Measurements from ENCODE around the gene ARSJ. TPM values are rescaled to one million over a fixed set of nuclear protein-coding genes. Genes with fewer than 3 reads are reported as not detected.
"Not testable (repeated sequence)": the region's sequence is repeated elsewhere in the genome, so short reads cannot be mapped to it uniquely, and the experiment has no call there.

The ARSJ gene
- total and polyA plus RNA-seq, 11 donors = 0.30 to 7.0 (median 1.7) TPM

DNA sequence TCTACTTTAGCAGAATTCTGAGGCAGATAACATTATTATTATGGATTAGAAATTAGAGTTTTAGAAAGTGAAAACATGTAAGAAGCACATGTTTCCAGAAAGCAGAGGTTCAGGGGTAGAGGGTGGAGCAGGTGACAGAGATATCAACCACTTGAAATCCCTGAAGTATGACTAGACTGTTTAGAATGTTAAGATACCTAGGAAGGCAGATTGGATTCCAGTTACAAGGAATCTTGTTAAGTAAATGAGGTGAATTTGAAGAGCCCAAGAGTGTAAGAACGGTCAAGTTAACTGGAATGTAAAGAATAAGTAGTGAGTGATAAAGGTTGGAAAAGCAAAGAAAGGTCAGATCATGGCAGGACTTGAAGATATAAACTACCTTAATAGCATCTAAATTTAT, 37.6 kb downstream of the ARSJ start:
- WGBS, 4 donors = 35 to 54% (median 44%) methylated on average over 1 of the region's 1 CpG
- H3K4me3 ChIP-seq = no peak overlapping the region
- H3K27ac ChIP-seq = no peak overlapping the region
- H3K36me3 ChIP-seq = no peaks in the 10 kb centered on the region
- TF ChIP-seq CTCF (IDR thresholded peaks at IDR 0.05) (no peak), POLR2A (IDR thresholded peaks at IDR 0.05) (no peak)
- H3K9me3 ChIP-seq = peaks cover 0 to 9% (median 0%) of the 10 kb centered on the region in 12 donors
- no peaks in the 10 kb centered on the region for H3K27me3 ChIP-seq
- H3K4me1 ChIP-seq = peaks cover 0 to 5% (median 0%) of the 10 kb centered on the region in 12 donors
- no peak for DNase-seq
- intact Hi-C loops (cut with DNase I) = no loop called here
- ATAC-seq = no peak

DNA sequence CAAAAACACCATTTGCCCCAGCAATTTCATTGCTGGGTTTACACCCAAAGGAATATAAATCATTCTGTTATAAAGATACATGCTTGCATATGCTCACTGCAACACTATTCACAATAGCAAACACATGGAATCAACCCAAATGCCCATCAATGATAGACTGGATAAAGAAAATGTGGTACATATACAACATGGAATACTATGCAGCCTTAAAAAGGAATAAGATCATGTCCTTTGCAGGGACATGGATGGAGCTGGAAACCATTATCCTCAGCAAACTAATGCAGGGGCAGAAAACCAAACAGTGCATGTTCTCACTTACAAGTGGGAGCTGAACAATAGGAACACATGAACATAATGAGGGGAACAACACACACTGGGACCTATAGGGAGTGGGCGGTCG, 39.3 kb downstream of the ARSJ start:
- H3K9me3 ChIP-seq; H3K4me1 ChIP-seq; intact Hi-C loops (cut with DNase I); H3K36me3 ChIP-seq; ATAC-seq; H3K4me3 ChIP-seq; H3K27me3 ChIP-seq; H3K27ac ChIP-seq; DNase-seq: not testable (repeated sequence)
- WGBS, 4 donors = 90 to 98% (median 97%) methylated on average over 2 of the region's 2 CpGs

GRCh38 chr4:113935190-113935589, 44.3 kb downstream of the ARSJ start:
- H3K27me3 ChIP-seq = no peaks in the 10 kb centered on the region

DNA sequence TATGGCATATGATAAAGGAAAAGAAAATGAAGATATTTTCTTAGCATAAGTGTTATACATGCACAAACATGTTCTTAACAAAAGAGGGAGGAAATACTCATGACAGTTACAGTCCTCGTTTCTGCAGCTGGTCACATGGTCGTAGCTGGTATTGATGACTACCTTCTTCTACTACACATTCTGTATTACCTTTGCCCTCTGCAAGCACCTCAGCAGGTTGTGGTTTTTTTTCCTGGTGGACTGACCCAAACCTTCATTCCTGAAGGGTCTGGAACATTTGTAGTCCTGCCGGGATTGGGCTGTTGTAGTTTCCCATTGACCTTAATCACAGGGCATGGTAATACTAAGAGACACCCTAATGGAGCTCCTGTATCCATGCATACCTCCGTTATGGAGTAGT, 54.7 kb downstream of the ARSJ start:
- H3K36me3 ChIP-seq; ATAC-seq; H3K4me3 ChIP-seq; intact Hi-C loops (cut with DNase I); DNase-seq; H3K27ac ChIP-seq; H3K27me3 ChIP-seq; H3K9me3 ChIP-seq: not testable (repeated sequence)
- H3K4me1 ChIP-seq = peaks cover 0 to 11% (median 0%) of the 10 kb centered on the region in 12 donors
- 89 to 93% (median 91%) methylated on average over 4 of the region's 4 CpGs for WGBS, 4 donors

More at GRCh38 chr4:113935190-113935589, 44.3 kb downstream of the ARSJ start:
- Histone ChIP-seq H3K9me3 (peaks cover 0 to 9% (median 0%) of the 10 kb centered on the region in 12 donors), H3K27ac (no peak overlapping the region), H3K4me3 (no peak overlapping the region), H3K36me3 (no peaks in the 10 kb centered on the region), H3K4me1 (no peaks in the 10 kb centered on the region)
- no peak for DNase-seq
- no peak for ATAC-seq
- no peak for TF ChIP-seq CTCF (IDR thresholded peaks at IDR 0.05)
- intact Hi-C loops (cut with DNase I) = no loop called here

- Histone ChIP-seq H3K4me3 (no peak overlapping the region), H3K9me3 (no peaks in the 10 kb centered on the region), H3K4me1 (peaks cover 0 to 11% (median 0%) of the 10 kb centered on the region in 12 donors), H3K27me3 (no peaks in the 10 kb centered on the region), H3K36me3 (no peaks in the 10 kb centered on the region), H3K27ac (no peak overlapping the region)
- no peak for TF ChIP-seq POLR2A (IDR thresholded peaks at IDR 0.05)
- TF ChIP-seq CTCF (IDR thresholded peaks at IDR 0.05) = no peak
- 68 to 82% (median 74%) methylated on average over 3 of the region's 3 CpGs for WGBS, 4 donors
- ATAC-seq (peak in 1 of 4 donors; percentile 47), DNase-seq (no peak)
- intact Hi-C loops (cut with DNase I) = no loop called here
Observed at GRCh38 chr4:113921089-113921794, 58.2 kb downstream of the ARSJ start.

Data from heart left ventricle (tissue), 16 donors.